ENCODE data around the gene TOMM22. TPM values are rescaled to one million over a fixed set of nuclear protein-coding genes. Genes with fewer than 3 reads are reported as not detected.

TOMM22 gene
- total RNA-seq, 2 experiments from 2014 or later = 51.8 to 114 TPM

- TF ChIP-seq EZH2phosphoT487 (IDR thresholded peaks at IDR 0.05; ENCODE audit: borderline replicate concordance, low read depth, low read length) = no peak
- Histone ChIP-seq H2AFZ (ENCODE audit: low read length) (no peak overlapping the region), H3K36me3 (ENCODE audit: insufficient read depth, low read length) (peaks cover 84% of the 10 kb centered on the region)
Observed at GRCh38 chr22:38732251-38732815, 50.6 kb downstream of the TOMM22 start.

DNA sequence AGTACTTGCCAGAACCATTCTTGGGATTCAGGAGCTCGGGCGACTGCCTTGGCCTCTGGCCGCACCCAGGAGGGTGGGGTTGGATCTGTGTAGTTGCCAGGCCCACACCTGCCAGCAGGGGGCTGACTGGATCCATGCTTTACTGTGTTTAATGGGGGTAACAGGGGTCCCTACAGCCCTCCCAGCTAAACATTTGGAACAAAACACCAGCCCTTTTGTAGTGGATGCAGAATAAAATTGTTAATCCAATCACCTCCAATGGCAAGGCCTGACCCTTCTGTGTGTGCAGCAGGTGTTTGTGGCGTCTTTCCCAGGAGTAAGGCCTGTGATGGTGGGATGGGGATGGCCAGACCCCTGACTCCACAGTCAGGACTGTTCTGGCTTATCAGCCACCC lies 51.6 kb downstream of the TOMM22 start:
- H3K79me2 ChIP-seq (ENCODE audit: insufficient read depth, low read depth, low read length) = no peaks in the 10 kb centered on the region
- H3K4me1 ChIP-seq (ENCODE audit: insufficient read depth, low read length, poor library complexity, severe bottlenecking) = no peaks in the 10 kb centered on the region
- TF ChIP-seq CTCF (conservative IDR thresholded peaks at IDR 0.05; ENCODE audit: low read length) = peak; percentile 90
- TF ChIP-seq EZH2phosphoT487 (IDR thresholded peaks at IDR 0.05; ENCODE audit: borderline replicate concordance, low read depth, low read length) = no peak
- intact Hi-C loops (cut with micrococcal nuclease; ENCODE audit: unreplicated experiment) = no loop called here
- H3K9me3 ChIP-seq (ENCODE audit: low read length) = no peaks in the 10 kb centered on the region
- no TSS peak for BruUV-seq (replicated peaks)
- peak; percentile 56 for DNase-seq (ENCODE audit: low spot score)
- CTCF ChIA-PET (ENCODE audit: unreplicated experiment) = no interaction called here
- no peaks in the 10 kb centered on the region for H3K9me2 ChIP-seq (ENCODE audit: insufficient read depth, low read length)
- no peak overlapping the region for H2AFZ ChIP-seq (ENCODE audit: low read length)
- H3K27ac ChIP-seq (ENCODE audit: low read depth, low read length, poor library complexity, severe bottlenecking) = no peak overlapping the region
- no peak overlapping the region for H3K4me2 ChIP-seq (ENCODE audit: low read length)
- peaks cover 83% of the 10 kb centered on the region for H3K36me3 ChIP-seq (ENCODE audit: insufficient read depth, low read length)
- H3K4me3 ChIP-seq (ENCODE audit: low read depth, low read length, poor library complexity, severe bottlenecking) = no peak overlapping the region
- no peaks in the 10 kb centered on the region for H4K20me1 ChIP-seq (ENCODE audit: insufficient read depth, low read length)
- POLR2A ChIA-PET = no interaction called here

More at GRCh38 chr22:38732251-38732815, 50.6 kb downstream of the TOMM22 start:
- Histone ChIP-seq H4K20me1 (ENCODE audit: insufficient read depth, low read length) (no peaks in the 10 kb centered on the region), H3K79me2 (ENCODE audit: insufficient read depth, low read depth, low read length) (no peaks in the 10 kb centered on the region), H3K4me2 (ENCODE audit: low read length) (no peak overlapping the region), H3K27ac (ENCODE audit: low read depth, low read length, poor library complexity, severe bottlenecking) (no peak overlapping the region), H3K9me2 (ENCODE audit: insufficient read depth, low read length) (no peaks in the 10 kb centered on the region), H3K9me3 (ENCODE audit: low read length) (no peaks in the 10 kb centered on the region), H3K4me3 (ENCODE audit: low read depth, low read length, poor library complexity, severe bottlenecking) (no peak overlapping the region), H3K4me1 (ENCODE audit: insufficient read depth, low read length, poor library complexity, severe bottlenecking) (no peaks in the 10 kb centered on the region)
- no TSS peak for BruUV-seq (replicated peaks)
- intact Hi-C loops (cut with micrococcal nuclease; ENCODE audit: unreplicated experiment) = no loop called here
- CTCF ChIA-PET (ENCODE audit: unreplicated experiment) = interaction anchor here (0.6 kb wide), 1 partner anchor 36 kb away, joined by 3 read pairs; no protein-coding TSS in a partner anchor
- no peak for DNase-seq (ENCODE audit: low spot score)
- POLR2A ChIA-PET = no interaction called here

GRCh38 chr22:38733724-38734381 lies 52.1 kb downstream of the TOMM22 start:
- TF ChIP-seq EZH2phosphoT487 (IDR thresholded peaks at IDR 0.05; ENCODE audit: borderline replicate concordance, low read depth, low read length) = no peak
- TF ChIP-seq CTCF (conservative IDR thresholded peaks at IDR 0.05; ENCODE audit: low read length) = no peak
- Histone ChIP-seq H3K4me3 (ENCODE audit: low read depth, low read length, poor library complexity, severe bottlenecking) (no peak overlapping the region), H3K4me1 (ENCODE audit: insufficient read depth, low read length, poor library complexity, severe bottlenecking) (no peaks in the 10 kb centered on the region), H3K79me2 (ENCODE audit: insufficient read depth, low read depth, low read length) (no peaks in the 10 kb centered on the region), H3K9me2 (ENCODE audit: insufficient read depth, low read length) (no peaks in the 10 kb centered on the region), H3K36me3 (ENCODE audit: insufficient read depth, low read length) (peaks cover 83% of the 10 kb centered on the region), H4K20me1 (ENCODE audit: insufficient read depth, low read length) (no peaks in the 10 kb centered on the region), H3K9me3 (ENCODE audit: low read length) (no peaks in the 10 kb centered on the region), H3K27ac (ENCODE audit: low read depth, low read length, poor library complexity, severe bottlenecking) (no peak overlapping the region), H2AFZ (ENCODE audit: low read length) (no peak overlapping the region), H3K4me2 (ENCODE audit: low read length) (no peak overlapping the region)
- POLR2A ChIA-PET = interaction anchor here (0.6 kb wide), 1 partner anchor 1431 kb away, joined by 3 read pairs; no protein-coding TSS in a partner anchor
- no peak for DNase-seq (ENCODE audit: low spot score)
- no TSS peak for BruUV-seq (replicated peaks)
- intact Hi-C loops (cut with micrococcal nuclease; ENCODE audit: unreplicated experiment) = no loop called here
- CTCF ChIA-PET (ENCODE audit: unreplicated experiment) = no interaction called here
